Measurements from ENCODE around the gene RFXANK. TPM values are rescaled to one million over a fixed set of nuclear protein-coding genes. Genes with fewer than 3 reads are reported as not detected.

The RFXANK gene
- total RNA-seq, 1 experiment from 2014 or later, result 47.3 TPM

- in situ Hi-C loops (cut with HindIII; ENCODE audit: low pct_unique_long_range_greater_than_20kb, low sequenced_read_pairs), result no loop called here
- no peak for DNase-seq (ENCODE audit: low read depth, low spot score)
Observed at GRCh38 chr19:19201697-19202630, 9.9 kb downstream of the RFXANK start.

- in situ Hi-C loops (cut with HindIII; ENCODE audit: low pct_unique_long_range_greater_than_20kb, low sequenced_read_pairs), result no loop called here
- no peak for DNase-seq (ENCODE audit: low read depth, low spot score)
Observed at GRCh38 chr19:19202707-19203011, 10.6 kb downstream of the RFXANK start.

- in situ Hi-C loops (cut with HindIII; ENCODE audit: low pct_unique_long_range_greater_than_20kb, low sequenced_read_pairs), result no loop called here
- peak; percentile 90 for DNase-seq (ENCODE audit: low read depth, low spot score)
Observed at GRCh38 chr19:19203012-19203856, 11.2 kb downstream of the RFXANK start, which contains the start of gene NR2C2AP. Gene NR2C2AP (minus strand): TSS chr19:19203414. CDS start chr19:19203060, 354 bp downstream.

GRCh38 chr19:19204181-19204580 is 12.1 kb downstream of the RFXANK start:
- no peak for DNase-seq (ENCODE audit: low read depth, low spot score)
- in situ Hi-C loops (cut with HindIII; ENCODE audit: low pct_unique_long_range_greater_than_20kb, low sequenced_read_pairs), result no loop called here

GRCh38 chr19:19205416-19206410 is 13.7 kb downstream of the RFXANK start:
- peak; percentile 59 for DNase-seq (ENCODE audit: low read depth, low spot score)
- in situ Hi-C loops (cut with HindIII; ENCODE audit: low pct_unique_long_range_greater_than_20kb, low sequenced_read_pairs), result no loop called here

- DNase-seq (ENCODE audit: low read depth, low spot score), result no peak
- in situ Hi-C loops (cut with HindIII; ENCODE audit: low pct_unique_long_range_greater_than_20kb, low sequenced_read_pairs), result no loop called here
Observed at GRCh38 chr19:19206938-19207337, 14.9 kb downstream of the RFXANK start.

- no peak for DNase-seq (ENCODE audit: low read depth, low spot score)
- in situ Hi-C loops (cut with HindIII; ENCODE audit: low pct_unique_long_range_greater_than_20kb, low sequenced_read_pairs), result no loop called here
Observed at GRCh38 chr19:19207637-19208572, 15.8 kb downstream of the RFXANK start.

GRCh38 chr19:19209372-19209771 is 17.3 kb downstream of the RFXANK start:
- DNase-seq (ENCODE audit: low read depth, low spot score), result no peak
- in situ Hi-C loops (cut with HindIII; ENCODE audit: low pct_unique_long_range_greater_than_20kb, low sequenced_read_pairs), result no loop called here

GRCh38 chr19:19211499-19212420 is 19.7 kb downstream of the RFXANK start, which contains the start of gene NCAN:
Gene NCAN (plus strand): TSS chr19:19211958. CDS start chr19:19216954, 4,996 bp downstream.
- no peak for DNase-seq (ENCODE audit: low read depth, low spot score)
- in situ Hi-C loops (cut with HindIII; ENCODE audit: low pct_unique_long_range_greater_than_20kb, low sequenced_read_pairs), result no loop called here

- in situ Hi-C loops (cut with HindIII; ENCODE audit: low pct_unique_long_range_greater_than_20kb, low sequenced_read_pairs), result no loop called here
- no peak for DNase-seq (ENCODE audit: low read depth, low spot score)
Observed at GRCh38 chr19:19212916-19213315, 20.9 kb downstream of the RFXANK start.

GRCh38 chr19:19213426-19214158 is 21.5 kb downstream of the RFXANK start:
- in situ Hi-C loops (cut with HindIII; ENCODE audit: low pct_unique_long_range_greater_than_20kb, low sequenced_read_pairs), result no loop called here
- DNase-seq (ENCODE audit: low read depth, low spot score), result no peak

- DNase-seq (ENCODE audit: low read depth, low spot score), result no peak
- in situ Hi-C loops (cut with HindIII; ENCODE audit: low pct_unique_long_range_greater_than_20kb, low sequenced_read_pairs), result no loop called here
Observed at GRCh38 chr19:19214159-19214490, 22.1 kb downstream of the RFXANK start.

GRCh38 chr19:19214892-19215291 is 22.8 kb downstream of the RFXANK start:
- peak; percentile 24 for DNase-seq (ENCODE audit: low read depth, low spot score)
- in situ Hi-C loops (cut with HindIII; ENCODE audit: low pct_unique_long_range_greater_than_20kb, low sequenced_read_pairs), result no loop called here

GRCh38 chr19:19215792-19216191 is 23.7 kb downstream of the RFXANK start:
- in situ Hi-C loops (cut with HindIII; ENCODE audit: low pct_unique_long_range_greater_than_20kb, low sequenced_read_pairs), result no loop called here
- DNase-seq (ENCODE audit: low read depth, low spot score), result no peak

- in situ Hi-C loops (cut with HindIII; ENCODE audit: low pct_unique_long_range_greater_than_20kb, low sequenced_read_pairs), result no loop called here
- DNase-seq (ENCODE audit: low read depth, low spot score), result peak; percentile 79
Observed at GRCh38 chr19:19217099-19217498, 25.0 kb downstream of the RFXANK start.
